Measurements from ENCODE around the gene RGS3.
A peak's percentile ranks its signal among the peaks of the same experiment; 100 is the strongest.

RGS3 gene

DNA sequence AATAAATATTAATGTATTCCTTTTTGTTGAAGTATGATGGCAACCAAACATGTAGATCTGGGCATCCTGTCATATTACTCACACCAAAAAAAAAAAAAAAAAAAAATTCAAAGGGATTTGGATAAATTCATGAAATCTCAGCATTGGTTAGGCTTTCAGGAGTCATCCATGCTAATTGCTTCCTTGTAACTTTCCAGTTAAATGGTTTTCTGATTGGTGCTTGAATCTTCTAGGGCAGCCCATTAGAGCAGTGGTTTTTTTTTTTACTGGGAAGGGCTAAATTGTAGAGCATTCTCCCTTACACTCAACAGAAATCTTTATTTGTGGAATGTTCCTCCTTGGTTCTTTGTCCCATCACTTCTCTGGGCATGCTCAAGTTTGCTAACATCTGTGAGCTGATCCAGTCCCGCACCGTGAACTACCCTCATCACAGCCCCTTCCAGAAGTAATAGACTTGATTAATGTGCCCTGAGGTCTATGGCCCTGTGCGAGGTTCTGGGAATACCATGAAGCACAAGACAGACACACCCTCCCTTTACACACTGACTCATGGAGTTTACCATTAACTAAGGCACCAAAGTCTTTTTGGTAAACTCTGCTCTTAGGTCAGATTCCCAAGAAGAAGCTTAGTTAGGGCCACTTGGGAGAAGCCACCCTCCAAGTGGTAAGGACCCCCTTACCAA, 56.0 kb downstream of the RGS3 start:
- H3K4me3 Mint-ChIP-seq, result no peak overlapping the region
- ATAC-seq (ENCODE audit: low read depth) (no peak), DNase-seq (ENCODE audit: low spot score in 2 of 2) (no peak)
- no peaks in the 10 kb centered on the region for H3K27me3 Mint-ChIP-seq
- H3K27ac Mint-ChIP-seq, result no peak overlapping the region
- H3K36me3 Mint-ChIP-seq, result no peaks in the 10 kb centered on the region
- H3K4me1 Mint-ChIP-seq, result peaks cover 33% of the 10 kb centered on the region
- H3K9me3 Mint-ChIP-seq, result no peaks in the 10 kb centered on the region

DNA sequence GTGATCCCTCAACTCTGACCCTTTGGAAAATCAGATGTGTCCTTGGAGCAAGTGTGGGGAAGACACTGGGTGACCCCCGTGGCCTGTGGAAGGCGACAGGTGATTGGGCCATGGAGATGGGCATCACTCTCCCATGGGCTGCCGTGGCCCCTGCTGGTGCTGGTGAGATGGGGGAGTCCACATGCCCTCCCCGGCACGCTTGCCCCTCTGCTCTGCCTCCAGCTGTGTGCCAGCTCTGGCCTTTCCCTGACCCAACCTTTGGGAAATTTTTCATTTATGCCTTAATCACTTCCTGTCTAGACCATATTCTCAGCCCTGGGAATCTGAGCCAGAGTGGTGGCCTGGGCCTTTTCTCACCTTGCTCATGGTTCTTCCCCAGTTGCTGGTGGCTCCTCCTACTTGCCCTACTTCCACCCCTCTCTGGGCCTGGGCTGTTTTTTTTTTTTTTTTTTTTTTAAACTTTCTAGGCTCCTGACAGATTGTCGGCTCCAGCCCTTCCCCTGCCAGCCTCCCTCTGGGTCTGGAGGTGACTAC, 56.6 kb downstream of the RGS3 start:
- peaks cover 33% of the 10 kb centered on the region for H3K4me1 Mint-ChIP-seq
- H3K9me3 Mint-ChIP-seq, result no peaks in the 10 kb centered on the region
- H3K36me3 Mint-ChIP-seq, result no peaks in the 10 kb centered on the region
- ATAC-seq (ENCODE audit: low read depth) (no peak), DNase-seq (ENCODE audit: low spot score in 2 of 2) (no peak)
- H3K27ac Mint-ChIP-seq, result no peak overlapping the region
- H3K27me3 Mint-ChIP-seq, result no peaks in the 10 kb centered on the region
- no peak overlapping the region for H3K4me3 Mint-ChIP-seq

DNA sequence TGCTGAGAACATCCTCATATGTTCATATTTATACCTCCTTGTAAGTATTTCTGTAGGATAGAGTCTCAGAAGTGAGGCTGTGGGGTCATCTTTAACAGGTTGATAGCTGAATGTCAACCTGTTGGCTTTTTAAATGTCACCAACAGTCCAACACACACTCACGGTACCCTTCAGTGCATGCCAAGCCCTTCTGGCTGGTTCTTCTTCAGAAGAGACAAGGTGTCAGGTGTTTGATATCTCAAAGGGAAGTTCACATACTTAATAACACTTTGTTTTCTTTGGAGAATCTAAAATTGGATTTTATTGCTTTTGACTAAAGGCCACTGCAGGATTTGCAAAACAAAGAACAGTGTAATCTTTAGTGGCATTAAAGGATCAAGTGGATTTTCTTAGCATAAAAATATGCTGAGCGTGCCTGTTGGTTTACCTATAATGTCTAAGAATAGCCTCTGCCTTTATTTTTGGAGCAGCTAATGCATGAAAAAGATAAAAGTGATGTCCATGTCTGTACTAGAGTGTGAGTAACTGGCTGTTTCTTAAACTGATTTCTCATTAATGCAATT, 58.2 kb downstream of the RGS3 start:
- no peaks in the 10 kb centered on the region for H3K27me3 Mint-ChIP-seq
- no peak overlapping the region for H3K4me3 Mint-ChIP-seq
- H3K4me1 Mint-ChIP-seq, result peaks cover 31% of the 10 kb centered on the region
- ATAC-seq (ENCODE audit: low read depth) (no peak), DNase-seq (ENCODE audit: low spot score in 2 of 2) (no peak)
- H3K9me3 Mint-ChIP-seq, result no peaks in the 10 kb centered on the region
- H3K27ac Mint-ChIP-seq, result no peak overlapping the region
- H3K36me3 Mint-ChIP-seq, result no peaks in the 10 kb centered on the region

DNA sequence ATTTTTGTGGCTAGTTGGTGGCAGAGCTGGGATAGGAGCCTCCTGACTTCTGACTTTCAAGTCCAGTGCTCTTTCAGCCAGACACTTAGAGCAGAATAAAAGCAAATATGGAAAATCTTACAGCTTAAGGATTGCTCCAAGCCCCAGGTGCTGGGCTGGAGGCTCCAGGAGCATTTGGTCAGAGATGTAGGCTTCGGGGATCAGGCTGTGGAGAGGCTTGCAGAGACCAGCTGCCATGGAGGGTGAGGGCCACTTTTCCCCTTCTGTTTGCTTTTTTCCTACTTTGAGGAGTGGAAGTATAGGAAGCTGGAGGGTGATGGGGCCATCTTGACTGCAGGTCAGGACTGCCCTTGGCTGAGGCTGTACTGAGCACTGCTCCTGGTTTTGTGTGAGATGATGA, 58.9 kb downstream of the RGS3 start:
- no peaks in the 10 kb centered on the region for H3K27me3 Mint-ChIP-seq
- H3K36me3 Mint-ChIP-seq, result no peaks in the 10 kb centered on the region
- H3K4me1 Mint-ChIP-seq, result peaks cover 24% of the 10 kb centered on the region

DNA sequence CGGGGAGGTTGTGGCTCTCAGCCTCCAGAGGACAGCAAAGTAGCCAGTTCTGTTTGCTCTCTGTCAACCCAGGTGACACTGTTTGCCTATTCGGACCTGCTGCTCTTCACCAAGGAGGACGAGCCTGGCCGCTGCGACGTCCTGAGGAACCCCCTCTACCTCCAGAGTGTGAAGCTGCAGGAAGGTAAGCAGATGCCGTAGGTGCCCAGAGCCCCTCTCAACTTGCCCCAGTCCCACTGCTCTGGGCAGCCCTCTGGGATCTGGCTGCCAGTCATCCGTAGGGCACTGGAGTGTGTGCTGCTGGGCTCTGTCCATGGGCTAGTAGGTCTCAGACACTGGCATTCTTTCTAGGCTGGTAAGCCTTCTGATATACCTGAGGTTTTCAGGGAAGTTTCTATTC, 59.3 kb downstream of the RGS3 start:
- H3K4me3 Mint-ChIP-seq, result peak overlapping the region; percentile 41
- no peaks in the 10 kb centered on the region for H3K27me3 Mint-ChIP-seq
- no peaks in the 10 kb centered on the region for H3K36me3 Mint-ChIP-seq
- H3K9me3 Mint-ChIP-seq, result no peaks in the 10 kb centered on the region
- peaks cover 22% of the 10 kb centered on the region for H3K4me1 Mint-ChIP-seq
- ATAC-seq (ENCODE audit: low read depth) (no peak), DNase-seq (ENCODE audit: low spot score in 2 of 2) (no peak)
- peak overlapping the region; percentile 47 for H3K27ac Mint-ChIP-seq

More for the DNA sequence above, 58.9 kb downstream of the RGS3 start:
- peak overlapping the region; percentile 47 for H3K27ac Mint-ChIP-seq
- no peaks in the 10 kb centered on the region for H3K9me3 Mint-ChIP-seq
- ATAC-seq (ENCODE audit: low read depth) (no peak), DNase-seq (ENCODE audit: low spot score in 2 of 2) (no peak)
- no peak overlapping the region for H3K4me3 Mint-ChIP-seq

DNA sequence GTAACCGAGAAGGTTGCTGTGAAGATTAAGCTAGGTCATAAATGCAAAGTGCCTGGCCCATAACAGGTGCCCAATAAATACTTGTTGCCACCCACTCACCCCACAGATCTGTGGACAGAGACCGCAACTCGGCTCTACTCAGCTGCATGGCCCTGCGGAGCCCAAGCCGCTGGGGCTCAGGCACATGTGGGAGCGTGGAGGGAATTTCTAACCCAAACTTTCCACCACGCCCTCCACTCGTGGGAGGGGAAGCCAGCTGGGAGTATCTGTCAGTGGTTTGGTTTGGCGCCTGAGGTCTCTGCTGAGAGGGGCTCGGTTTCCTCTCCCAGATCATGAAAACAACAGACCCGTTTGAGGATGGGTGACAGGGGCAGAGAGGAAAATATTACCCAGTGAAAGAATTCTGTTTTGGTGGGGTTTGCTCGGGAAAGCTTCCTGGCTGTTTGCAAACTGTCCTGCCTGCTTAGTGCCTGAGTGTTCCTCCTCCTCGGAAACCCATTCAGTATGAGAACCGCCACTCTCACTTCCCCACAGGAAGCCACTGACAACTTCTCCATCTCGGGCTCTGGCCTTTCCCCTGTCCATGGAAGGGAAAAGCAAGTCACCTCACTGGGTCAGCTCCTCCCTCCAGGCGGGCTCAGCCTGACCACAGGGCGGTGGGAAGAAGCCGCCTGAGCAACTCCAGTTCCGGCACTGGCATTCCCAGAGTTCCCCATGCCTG, 60.1 kb downstream of the RGS3 start:
- ATAC-seq (ENCODE audit: low read depth) (peak; percentile 83), DNase-seq (ENCODE audit: low spot score in 2 of 2) (peak in 1 of 2 donors; percentile 16)
- peak overlapping the region; percentile 54 for H3K4me3 Mint-ChIP-seq
- no peaks in the 10 kb centered on the region for H3K36me3 Mint-ChIP-seq
- H3K27me3 Mint-ChIP-seq, result no peaks in the 10 kb centered on the region
- H3K9me3 Mint-ChIP-seq, result no peaks in the 10 kb centered on the region
- H3K4me1 Mint-ChIP-seq, result peaks cover 22% of the 10 kb centered on the region
- no peak overlapping the region for H3K27ac Mint-ChIP-seq

DNA sequence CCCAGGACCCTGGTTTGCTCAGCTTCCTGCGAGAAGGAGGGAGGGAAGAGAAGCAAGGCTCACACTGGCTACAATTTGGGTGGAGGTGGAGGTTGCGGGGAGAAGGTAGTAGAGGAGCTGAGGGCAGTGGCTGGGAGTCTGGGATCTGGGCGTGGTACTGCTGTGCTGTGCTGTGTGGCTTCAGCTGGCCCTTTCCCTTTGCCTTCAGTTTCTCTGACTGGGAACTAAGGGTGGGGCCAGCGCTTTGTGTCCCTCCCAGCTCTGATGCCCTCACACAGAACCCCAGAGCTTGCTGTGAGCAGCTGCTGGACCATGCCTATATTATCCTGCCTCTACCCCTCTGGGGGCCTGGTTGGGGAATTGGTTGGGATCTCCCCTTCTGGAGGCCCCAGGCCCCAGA, 60.9 kb downstream of the RGS3 start:
- DNase-seq (ENCODE audit: low spot score in 2 of 2) (no peak), ATAC-seq (ENCODE audit: low read depth) (no peak)
- Mint-ChIP-seq H3K36me3 (no peaks in the 10 kb centered on the region), H3K27ac (peak overlapping the region; percentile 35), H3K4me1 (peaks cover 22% of the 10 kb centered on the region), H3K4me3 (no peak overlapping the region), H3K9me3 (no peaks in the 10 kb centered on the region), H3K27me3 (no peaks in the 10 kb centered on the region)

DNA sequence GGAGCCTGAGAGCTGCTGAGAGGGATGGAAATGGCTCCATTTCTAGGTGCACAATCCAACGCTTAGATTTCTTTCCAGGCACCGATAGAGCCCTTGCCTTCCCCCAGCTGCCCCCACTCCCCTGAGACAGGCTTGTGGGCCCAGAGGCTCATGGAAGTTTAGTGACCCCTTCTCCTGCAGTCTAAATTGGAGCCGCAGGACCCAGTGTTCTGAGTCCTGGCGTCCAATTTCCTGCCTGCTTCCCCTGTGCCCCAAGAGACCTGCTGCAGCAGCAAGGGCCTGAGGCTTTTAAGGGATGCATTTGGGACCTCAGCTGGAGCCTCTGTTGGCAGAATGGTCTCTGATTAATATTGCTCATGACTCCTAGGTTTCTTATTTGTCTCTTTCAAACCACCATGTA, 61.7 kb downstream of the RGS3 start:
- no peak for ATAC-seq (ENCODE audit: low read depth)
- Mint-ChIP-seq H3K27me3 (no peaks in the 10 kb centered on the region), H3K9me3 (no peaks in the 10 kb centered on the region), H3K36me3 (no peaks in the 10 kb centered on the region), H3K27ac (no peak overlapping the region), H3K4me3 (no peak overlapping the region), H3K4me1 (peaks cover 22% of the 10 kb centered on the region)
- no peak for DNase-seq (ENCODE audit: low spot score in 2 of 2)

DNA sequence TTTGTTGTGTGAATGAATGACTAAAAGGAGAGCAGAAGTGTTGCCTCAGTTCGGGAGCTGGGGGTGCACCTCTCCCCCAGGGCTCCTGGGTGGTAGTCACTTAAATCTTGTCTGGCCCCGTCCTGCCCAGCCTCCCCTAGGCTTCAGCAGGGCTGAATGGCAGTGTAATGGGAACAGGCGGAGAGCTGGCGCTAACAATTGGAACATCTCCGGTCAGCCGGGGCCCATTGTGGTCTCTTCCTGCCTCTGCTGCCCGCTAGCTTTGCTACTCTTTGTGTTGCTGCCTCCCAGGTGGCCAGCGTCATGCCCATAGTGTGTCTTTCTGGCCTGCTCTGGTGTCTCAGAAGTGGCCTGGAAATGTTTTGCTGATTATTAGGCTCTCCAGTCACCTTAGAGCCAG, 62.3 kb downstream of the RGS3 start:
- Mint-ChIP-seq H3K4me1 (peaks cover 22% of the 10 kb centered on the region), H3K27ac (no peak overlapping the region), H3K4me3 (no peak overlapping the region), H3K9me3 (no peaks in the 10 kb centered on the region), H3K36me3 (no peaks in the 10 kb centered on the region), H3K27me3 (no peaks in the 10 kb centered on the region)
- no peak for ATAC-seq (ENCODE audit: low read depth)
- DNase-seq (ENCODE audit: low spot score in 2 of 2), result no peak

DNA sequence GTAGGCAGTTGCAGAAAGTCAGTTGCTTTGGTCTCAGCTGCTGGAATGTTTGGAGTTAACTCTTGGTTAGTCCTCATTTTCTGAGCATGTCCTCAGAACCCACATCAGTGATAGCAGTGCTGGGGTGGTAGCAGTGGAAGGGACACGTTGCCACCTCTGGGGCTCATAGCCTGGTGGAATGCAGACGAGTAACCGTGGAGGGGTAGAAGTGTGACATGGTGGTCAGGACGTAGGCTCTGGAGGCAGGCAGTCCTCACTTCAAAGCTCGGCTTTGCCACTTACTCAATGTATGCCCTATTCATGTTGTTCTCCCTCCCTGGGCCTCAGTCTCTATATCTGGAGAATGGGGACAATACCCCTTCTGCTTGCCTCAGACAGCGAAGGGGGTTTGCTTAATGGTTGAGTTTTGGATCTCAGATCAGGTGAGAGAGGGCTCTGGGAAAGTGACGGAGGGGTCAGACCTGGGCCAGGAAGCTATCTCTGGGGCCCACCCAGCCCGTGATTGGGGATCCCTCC, 62.8 kb downstream of the RGS3 start:
- H3K36me3 Mint-ChIP-seq, result no peaks in the 10 kb centered on the region
- H3K27ac Mint-ChIP-seq, result no peak overlapping the region
- no peak for DNase-seq (ENCODE audit: low spot score in 2 of 2)
- H3K27me3 Mint-ChIP-seq, result no peaks in the 10 kb centered on the region
- H3K9me3 Mint-ChIP-seq, result no peaks in the 10 kb centered on the region
- peaks cover 22% of the 10 kb centered on the region for H3K4me1 Mint-ChIP-seq
- ATAC-seq (ENCODE audit: low read depth), result no peak
- no peak overlapping the region for H3K4me3 Mint-ChIP-seq

DNA sequence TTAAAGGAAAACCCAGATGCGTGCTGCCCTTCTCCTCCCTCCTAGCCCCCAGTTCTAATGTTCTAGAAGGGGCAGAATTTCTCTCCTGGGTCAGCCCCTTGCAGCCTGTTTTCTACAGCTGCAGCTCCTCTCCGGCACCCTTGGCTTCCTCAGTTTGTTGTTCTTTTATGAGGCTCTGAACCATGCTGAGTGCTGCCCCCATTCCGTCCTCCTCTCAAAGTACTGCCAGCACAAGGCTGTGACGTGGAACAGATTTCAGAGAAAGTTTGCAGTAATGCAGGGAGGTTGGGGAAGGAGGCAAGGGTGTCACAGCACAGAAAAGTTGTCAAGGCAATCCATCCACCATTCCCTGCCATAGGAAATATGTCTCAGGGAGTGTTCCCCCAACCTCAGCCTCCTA, 63.3 kb downstream of the RGS3 start:
- H3K4me3 Mint-ChIP-seq, result no peak overlapping the region
- H3K27ac Mint-ChIP-seq, result peak overlapping the region; percentile 10
- ATAC-seq (ENCODE audit: low read depth) (no peak), DNase-seq (ENCODE audit: low spot score in 2 of 2) (no peak)
- no peaks in the 10 kb centered on the region for H3K36me3 Mint-ChIP-seq
- peaks cover 22% of the 10 kb centered on the region for H3K4me1 Mint-ChIP-seq
- no peaks in the 10 kb centered on the region for H3K9me3 Mint-ChIP-seq
- no peaks in the 10 kb centered on the region for H3K27me3 Mint-ChIP-seq

DNA sequence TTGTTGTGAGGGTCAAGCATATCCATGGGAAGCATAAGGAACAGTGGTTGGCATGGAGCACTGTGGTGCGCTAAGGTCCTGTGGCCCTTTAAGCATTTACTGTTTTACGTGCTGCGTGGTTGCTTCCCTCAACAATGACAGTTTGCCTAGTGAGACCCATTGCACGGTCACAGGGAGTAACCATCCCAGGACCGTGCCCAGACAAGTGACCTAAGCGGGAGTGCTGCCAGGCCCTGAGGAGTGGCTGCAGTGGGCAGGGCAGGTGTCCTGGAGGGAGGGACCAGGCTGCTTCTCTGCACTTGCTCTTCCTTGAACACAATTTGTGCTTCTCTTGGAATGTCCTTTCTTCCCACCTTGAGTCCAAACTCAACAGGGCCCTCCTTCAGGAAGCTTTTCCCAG, 64.6 kb downstream of the RGS3 start:
- ATAC-seq (ENCODE audit: low read depth) (no peak), DNase-seq (ENCODE audit: low spot score in 2 of 2) (no peak)
- Mint-ChIP-seq H3K27me3 (no peaks in the 10 kb centered on the region), H3K36me3 (no peaks in the 10 kb centered on the region), H3K27ac (no peak overlapping the region), H3K4me3 (no peak overlapping the region), H3K9me3 (no peaks in the 10 kb centered on the region), H3K4me1 (peaks cover 12% of the 10 kb centered on the region)

DNA sequence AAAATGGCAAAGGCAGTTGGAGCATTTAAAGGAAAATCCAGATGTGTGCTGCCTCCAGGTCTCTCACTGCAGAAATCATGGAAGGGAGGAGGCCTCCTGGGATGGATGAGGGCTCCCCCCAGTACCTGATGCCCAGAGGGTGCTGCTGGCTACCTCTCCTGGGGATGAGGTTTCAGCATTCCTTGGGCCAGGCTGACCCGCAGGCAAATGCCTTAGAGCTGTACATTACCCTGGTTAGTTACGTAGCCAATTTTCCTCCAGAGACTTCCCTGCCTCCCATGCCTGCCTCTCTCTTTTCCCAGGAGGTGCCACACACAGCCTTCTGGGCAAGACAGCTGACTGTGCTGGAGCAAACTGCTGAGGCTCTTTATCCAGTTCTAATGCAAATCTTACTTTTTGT, 65.3 kb downstream of the RGS3 start:
- no peaks in the 10 kb centered on the region for H3K36me3 Mint-ChIP-seq
- peaks cover 6% of the 10 kb centered on the region for H3K4me1 Mint-ChIP-seq
- ATAC-seq (ENCODE audit: low read depth) (no peak), DNase-seq (ENCODE audit: low spot score in 2 of 2) (no peak)
- H3K4me3 Mint-ChIP-seq, result no peak overlapping the region
- no peaks in the 10 kb centered on the region for H3K9me3 Mint-ChIP-seq
- no peak overlapping the region for H3K27ac Mint-ChIP-seq
- H3K27me3 Mint-ChIP-seq, result no peaks in the 10 kb centered on the region

DNA sequence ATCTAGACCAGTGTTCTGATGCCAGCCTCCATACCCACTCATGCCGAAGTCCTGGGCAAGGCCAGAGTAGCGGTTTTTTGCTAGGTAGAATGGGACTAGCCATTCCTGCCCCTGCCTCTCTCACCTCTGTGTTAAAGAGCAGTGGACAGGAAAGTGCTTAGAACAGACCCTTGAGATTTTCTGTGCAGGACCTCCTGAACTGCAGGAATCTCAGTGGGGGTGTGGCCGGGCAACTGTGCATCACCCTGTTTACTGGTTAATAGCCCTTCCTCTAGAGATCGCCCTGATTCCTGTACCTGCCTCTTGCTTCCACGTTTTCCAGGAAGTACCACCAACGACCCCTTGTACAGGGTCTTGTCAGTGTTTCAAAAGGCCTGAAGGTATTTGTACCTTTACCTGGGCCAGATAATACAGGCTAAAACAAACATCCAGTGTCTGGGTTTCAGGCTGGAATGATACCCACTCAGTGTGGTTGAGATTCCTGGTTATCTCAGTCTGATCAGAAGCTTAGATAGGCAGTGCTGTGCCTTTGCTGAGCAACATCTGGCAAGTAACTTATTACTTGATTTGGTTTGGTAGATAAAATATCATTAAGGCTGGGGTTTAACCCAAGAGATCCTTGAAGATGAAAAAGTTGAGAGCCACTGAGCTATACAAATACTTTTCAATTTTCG, 65.9 kb downstream of the RGS3 start:
- no peaks in the 10 kb centered on the region for H3K4me1 Mint-ChIP-seq
- H3K27me3 Mint-ChIP-seq, result no peaks in the 10 kb centered on the region
- no peak for DNase-seq (ENCODE audit: low spot score in 2 of 2)
- H3K4me3 Mint-ChIP-seq, result no peak overlapping the region
- no peak overlapping the region for H3K27ac Mint-ChIP-seq
- ATAC-seq (ENCODE audit: low read depth), result no peak
- H3K9me3 Mint-ChIP-seq, result no peaks in the 10 kb centered on the region
- no peaks in the 10 kb centered on the region for H3K36me3 Mint-ChIP-seq

Measured in memory B cell (primary cell).